Measurements from ENCODE around the gene ACTN4.

GRCh38 chr19:38684078-38684861, 36.8 kb downstream of the ACTN4 start:
- TF ChIP-seq EZH2 (IDR thresholded peaks at IDR 0.05; ENCODE audit: low read length, missing control alignments) (no peak), CTCF (conservative IDR thresholded peaks at IDR 0.05 in 1 of 2, IDR thresholded peaks at IDR 0.05 in 1 of 2; ENCODE audit: low read depth in 1 of 2, low read length in 2 of 2) (no peak)

All from fibroblast of lung (primary cell).